HEK293 (cell line): ENCODE measurements around the gene FBLN5.
A peak's percentile ranks its signal among the peaks of the same experiment; 100 is the strongest.

Experiments
- CTCF ChIA-PET: fragments of 350-600 bp; formaldehyde crosslinking; extraction: SDS; loops from one replicate; lab custom pipeline; 2021; ENCODE audit warnings: antibody characterized with exemption; lab: Yijun Ruan, JAX
- POLR2A ChIA-PET: fragments of 300-600 bp; formaldehyde crosslinking; extraction: SDS; loops from one replicate; lab custom pipeline; 2020; ENCODE audit warnings: antibody characterized with exemption, inconsistent platforms; lab: Yijun Ruan, JAX
- H3K27ac ChIP-seq: fragments of 200-500 bp; sonication (Bioruptor generic); 2 replicates; pipeline ENCODE4 v1.5.1; 2014; ENCODE audit warnings: low read depth, low read length, control low read depth, inconsistent platforms; ENCODE audit errors: extremely low read depth
- H3K36me3 ChIP-seq, 2 experiments: fragments of 200-500 bp in 1 of 2; sonication (Bioruptor generic) in 1 of 2; 1 replicate in 1 of 2; 2 replicates in 1 of 2; pipeline ENCODE4 v1.5.1; 2014 to 2017; ENCODE audit warnings: inconsistent platforms in 2 of 2, low read length in 2 of 2; ENCODE audit not compliant: control insufficient read depth in 2 of 2, insufficient read depth in 1 of 2
- H3K4me1 ChIP-seq: fragments of 200-500 bp; sonication (Bioruptor generic); 2 replicates; pipeline ENCODE4 v1.5.1; 2014; ENCODE audit warnings: mild to moderate bottlenecking, low read length, inconsistent platforms; ENCODE audit not compliant: control insufficient read depth, insufficient read depth
- H3K4me3 ChIP-seq: 2 replicates; pipeline ENCODE4 v1.5.1; 2011; ENCODE audit warnings: low read depth, mild to moderate bottlenecking, control low read depth, low read length, moderate library complexity
- H3K9me3 ChIP-seq: fragments of 200-500 bp; sonication (Bioruptor generic); 2 replicates; pipeline ENCODE4 v1.5.1; 2014; ENCODE audit warnings: low read depth, low read length, inconsistent platforms; ENCODE audit not compliant: control insufficient read depth, insufficient read depth
- BCL11B ChIP-seq: fragments of 450-650 bp; formaldehyde crosslinking; IDR thresholded peaks from 2 replicates; pipeline ENCODE4 v1.5.1; 2016; ENCODE audit warnings: low read depth, missing biosample characterization, missing genetic modification characterization
- GFI1B ChIP-seq: fragments of 450-650 bp; formaldehyde crosslinking; IDR thresholded peaks from 2 replicates; pipeline ENCODE4 v1.5.1; 2016; ENCODE audit warnings: missing biosample characterization, missing genetic modification characterization
- KLF1 ChIP-seq: fragments of 450-650 bp; formaldehyde crosslinking; IDR thresholded peaks from 2 replicates; pipeline ENCODE4 v1.5.1; 2016; ENCODE audit warnings: missing biosample characterization, missing genetic modification characterization
- KLF10 ChIP-seq: fragments of 450-650 bp; IDR thresholded peaks from 2 replicates; pipeline ENCODE4 v1.5.1; 2018; ENCODE audit warnings: missing biosample characterization, mild to moderate bottlenecking, missing genetic modification characterization
- KLF16 ChIP-seq: fragments of 450-650 bp; formaldehyde crosslinking; IDR thresholded peaks from 2 replicates; pipeline ENCODE4 v1.5.1; 2017; ENCODE audit warnings: missing biosample characterization, missing genetic modification characterization
- PRDM1 ChIP-seq: fragments of 450-650 bp; formaldehyde crosslinking; IDR thresholded peaks from 2 replicates; pipeline ENCODE4; 2016; ENCODE audit warnings: missing biosample characterization, missing genetic modification characterization
- PRDM6 ChIP-seq: fragments of 450-650 bp; formaldehyde crosslinking; IDR thresholded peaks from 2 replicates; pipeline ENCODE4 v1.5.1; 2017; ENCODE audit warnings: missing biosample characterization, missing genetic modification characterization
- TSHZ1 ChIP-seq: fragments of 450-650 bp; formaldehyde crosslinking; IDR thresholded peaks from 2 replicates; pipeline ENCODE4 v1.5.1; 2016; ENCODE audit warnings: missing biosample characterization, missing genetic modification characterization, borderline replicate concordance
- ZNF133 ChIP-seq: fragments of 450-650 bp; formaldehyde crosslinking; IDR thresholded peaks from 2 replicates; pipeline ENCODE4 v1.5.1; 2016; ENCODE audit warnings: missing biosample characterization, missing genetic modification characterization
- ZNF138 ChIP-seq: fragments of 450-650 bp; formaldehyde crosslinking; IDR thresholded peaks from 2 replicates; pipeline ENCODE4 v1.5.1; 2016; ENCODE audit warnings: missing biosample characterization, missing genetic modification characterization, borderline replicate concordance
- ZNF140 ChIP-seq: fragments of 450-650 bp; formaldehyde crosslinking; IDR thresholded peaks from 2 replicates; pipeline ENCODE4 v1.5.1; 2016; ENCODE audit warnings: missing biosample characterization, missing genetic modification characterization
- ZNF202 ChIP-seq: fragments of 450-650 bp; formaldehyde crosslinking; IDR thresholded peaks from 2 replicates; pipeline ENCODE4 v1.5.1; 2016; ENCODE audit warnings: missing biosample characterization, missing genetic modification characterization, borderline replicate concordance
- ZNF23 ChIP-seq: fragments of 450-650 bp; formaldehyde crosslinking; IDR thresholded peaks from 2 replicates; pipeline ENCODE4 v1.5.1; 2016; ENCODE audit warnings: missing biosample characterization, missing genetic modification characterization, borderline replicate concordance
- ZNF266 ChIP-seq: fragments of 450-650 bp; formaldehyde crosslinking; IDR thresholded peaks from 2 replicates; pipeline ENCODE4 v1.5.1; 2016; ENCODE audit warnings: missing biosample characterization, missing genetic modification characterization, low read depth
- ZNF324 ChIP-seq: fragments of 450-650 bp; formaldehyde crosslinking; IDR thresholded peaks from 2 replicates; pipeline ENCODE4 v1.5.1; 2016; ENCODE audit warnings: missing biosample characterization, missing genetic modification characterization
- ZNF335 ChIP-seq: fragments of 450-650 bp; formaldehyde crosslinking; conservative IDR thresholded peaks from 2 replicates; pipeline ENCODE4 v1.5.1; 2016; ENCODE audit warnings: missing biosample characterization, missing genetic modification characterization
- ZNF341 ChIP-seq: fragments of 450-650 bp; formaldehyde crosslinking; IDR thresholded peaks from 2 replicates; pipeline ENCODE4; 2016; ENCODE audit warnings: low read depth, missing biosample characterization, missing genetic modification characterization
- ZNF423 ChIP-seq: fragments of 450-650 bp; formaldehyde crosslinking; IDR thresholded peaks from 2 replicates; pipeline ENCODE4 v1.5.1; 2016; ENCODE audit warnings: missing biosample characterization, missing genetic modification characterization
- ZNF560 ChIP-seq: fragments of 450-650 bp; formaldehyde crosslinking; IDR thresholded peaks from 2 replicates; pipeline ENCODE4 v1.5.1; 2017; ENCODE audit warnings: missing biosample characterization, missing genetic modification characterization, borderline replicate concordance
- ZNF580 ChIP-seq: fragments of 450-650 bp; formaldehyde crosslinking; IDR thresholded peaks from 2 replicates; pipeline ENCODE4 v1.5.1; 2016; ENCODE audit warnings: missing biosample characterization, missing genetic modification characterization
- ZNF624 ChIP-seq: fragments of 450-650 bp; formaldehyde crosslinking; IDR thresholded peaks from 2 replicates; pipeline ENCODE4 v1.5.1; 2017; ENCODE audit warnings: missing biosample characterization, missing genetic modification characterization
- ZNF629 ChIP-seq: fragments of 450-650 bp; formaldehyde crosslinking; IDR thresholded peaks from 2 replicates; pipeline ENCODE4 v1.5.1; 2017; ENCODE audit warnings: missing biosample characterization, missing genetic modification characterization
- ZNF654 ChIP-seq: fragments of 450-650 bp; formaldehyde crosslinking; IDR thresholded peaks from 2 replicates; pipeline ENCODE4 v1.5.1; 2016; ENCODE audit warnings: low read depth, missing biosample characterization, missing genetic modification characterization
- ZNF658 ChIP-seq: fragments of 450-650 bp; formaldehyde crosslinking; IDR thresholded peaks from 2 replicates; pipeline ENCODE4; 2016; ENCODE audit warnings: missing biosample characterization, missing genetic modification characterization
- ZNF704 ChIP-seq: fragments of 450-650 bp; formaldehyde crosslinking; IDR thresholded peaks from 2 replicates; pipeline ENCODE4 v1.5.1; 2016; ENCODE audit warnings: missing biosample characterization, missing genetic modification characterization
- ZNF768 ChIP-seq: fragments of 450-650 bp; formaldehyde crosslinking; IDR thresholded peaks from 2 replicates; pipeline ENCODE4 v1.5.1; 2018; ENCODE audit warnings: missing biosample characterization, mild to moderate bottlenecking, missing genetic modification characterization
- ZNF776 ChIP-seq: fragments of 450-650 bp; formaldehyde crosslinking; IDR thresholded peaks from 2 replicates; pipeline ENCODE4 v1.5.0; 2017; ENCODE audit warnings: missing biosample characterization, missing genetic modification characterization, borderline replicate concordance
- ZNF830 ChIP-seq: fragments of 450-650 bp; IDR thresholded peaks from 2 replicates; pipeline ENCODE4 v1.5.0; 2018; ENCODE audit warnings: missing biosample characterization, missing genetic modification characterization, low read depth, mild to moderate bottlenecking, moderate library complexity
- ZSCAN4 ChIP-seq: fragments of 450-650 bp; formaldehyde crosslinking; IDR thresholded peaks from 2 replicates; pipeline ENCODE4 v1.5.1; 2017; ENCODE audit warnings: missing biosample characterization, missing genetic modification characterization

FBLN5 gene

GRCh38 chr14:91975763-91976162 is 28.3 kb upstream of the FBLN5 start:
- POLR2A ChIA-PET: no interaction called here
- H3K36me3 ChIP-seq: peaks cover 19 to 21% of the 10 kb centered on the region in 2 experiments
- no peak for TF ChIP-seq ZNF23 (tag by site-specific recombination)
- no peak for TF ChIP-seq KLF16 (tag by site-specific recombination)
- TF ChIP-seq ZNF624 (tag by site-specific recombination): no peak
- TF ChIP-seq ZNF830 (tag by site-specific recombination): no peak
- no peak for TF ChIP-seq ZNF658
- TF ChIP-seq ZNF629 (tag by site-specific recombination): no peak
- no peak for TF ChIP-seq ZNF341 (tag by site-specific recombination)
- TF ChIP-seq ZNF560 (tag by site-specific recombination): no peak
- no peak for TF ChIP-seq ZNF133
- no peak for TF ChIP-seq ZNF768
- TF ChIP-seq ZNF266 (tag by site-specific recombination): no peak
- no peak for TF ChIP-seq ZNF335 (tag by site-specific recombination)
- H3K4me3 ChIP-seq: no peak overlapping the region
- H3K27ac ChIP-seq: no peak overlapping the region
- no peaks in the 10 kb centered on the region for H3K9me3 ChIP-seq
- no peaks in the 10 kb centered on the region for H3K4me1 ChIP-seq
- CTCF ChIA-PET: interaction anchor here (0.6 to 0.7 kb wide), 3 partner anchors 37 to 802 kb away, joined by 3 to 4 read pairs (median 4); no protein-coding TSS in a partner anchor

GRCh38 chr14:91971188-91971778 is 23.8 kb upstream of the FBLN5 start:
- POLR2A ChIA-PET: no interaction called here
- CTCF ChIA-PET: interaction anchor here (0.6 to 1.6 kb wide), 3 partner anchors 24 to 89 kb away, joined by 3 to 4 read pairs (median 3); no protein-coding TSS in a partner anchor

GRCh38 chr14:91968280-91968679 is 20.8 kb upstream of the FBLN5 start:
- CTCF ChIA-PET: interaction anchor here (0.6 kb wide), 1 partner anchor 55 kb away, joined by 3 read pairs; no protein-coding TSS in a partner anchor
- no peak overlapping the region for H3K4me3 ChIP-seq
- H3K4me1 ChIP-seq: no peaks in the 10 kb centered on the region
- no peak overlapping the region for H3K27ac ChIP-seq
- peaks cover 27 to 31% of the 10 kb centered on the region in 2 experiments for H3K36me3 ChIP-seq
- POLR2A ChIA-PET: no interaction called here
- no peaks in the 10 kb centered on the region for H3K9me3 ChIP-seq
- no peak for TF ChIP-seq ZNF704 (tag by site-specific recombination)
- TF ChIP-seq PRDM6 (tag by site-specific recombination): no peak
- TF ChIP-seq ZNF140 (tag by site-specific recombination): no peak
- no peak for TF ChIP-seq KLF1 (tag by site-specific recombination)
- no peak for TF ChIP-seq ZNF830 (tag by site-specific recombination)
- TF ChIP-seq TSHZ1 (tag by site-specific recombination): no peak

More at GRCh38 chr14:91971188-91971778, 23.8 kb upstream of the FBLN5 start:
- Histone ChIP-seq H3K27ac (no peak overlapping the region), H3K9me3 (no peaks in the 10 kb centered on the region), H3K4me3 (no peak overlapping the region), H3K36me3 (peaks cover 34 to 39% of the 10 kb centered on the region in 2 experiments), H3K4me1 (no peaks in the 10 kb centered on the region)
- TF ChIP-seq GFI1B (no peak), ZNF654 (tag by site-specific recombination) (no peak), PRDM1 (tag by site-specific recombination) (peak; percentile 98), ZNF202 (tag by site-specific recombination) (no peak), ZNF423 (tag by site-specific recombination) (no peak), ZNF324 (tag by site-specific recombination) (no peak), ZNF776 (tag by site-specific recombination) (0 out of 2 replicates have a peak, but pooled peaks have one; percentile 23), ZNF138 (tag by site-specific recombination) (no peak), BCL11B (tag by site-specific recombination) (no peak), ZSCAN4 (tag by site-specific recombination) (no peak), ZNF580 (no peak), KLF10 (tag by site-specific recombination) (no peak)
